C4-2B (cell line): Measurements from ENCODE around the gene CYB5RL.

Source experiments
- ZFX ChIP-seq: fragments of 450-650 bp; IDR thresholded peaks from 2 replicates; pipeline ENCODE4 v1.6.1; 2017
- TF ChIP-seq, protein P1 (sequence below): fragments of 450-650 bp; conservative IDR thresholded peaks from 2 replicates; pipeline ENCODE4 v1.5.1; 2017; ENCODE audit warnings: mild to moderate bottlenecking

- TF ChIP-seq, protein P1, sequence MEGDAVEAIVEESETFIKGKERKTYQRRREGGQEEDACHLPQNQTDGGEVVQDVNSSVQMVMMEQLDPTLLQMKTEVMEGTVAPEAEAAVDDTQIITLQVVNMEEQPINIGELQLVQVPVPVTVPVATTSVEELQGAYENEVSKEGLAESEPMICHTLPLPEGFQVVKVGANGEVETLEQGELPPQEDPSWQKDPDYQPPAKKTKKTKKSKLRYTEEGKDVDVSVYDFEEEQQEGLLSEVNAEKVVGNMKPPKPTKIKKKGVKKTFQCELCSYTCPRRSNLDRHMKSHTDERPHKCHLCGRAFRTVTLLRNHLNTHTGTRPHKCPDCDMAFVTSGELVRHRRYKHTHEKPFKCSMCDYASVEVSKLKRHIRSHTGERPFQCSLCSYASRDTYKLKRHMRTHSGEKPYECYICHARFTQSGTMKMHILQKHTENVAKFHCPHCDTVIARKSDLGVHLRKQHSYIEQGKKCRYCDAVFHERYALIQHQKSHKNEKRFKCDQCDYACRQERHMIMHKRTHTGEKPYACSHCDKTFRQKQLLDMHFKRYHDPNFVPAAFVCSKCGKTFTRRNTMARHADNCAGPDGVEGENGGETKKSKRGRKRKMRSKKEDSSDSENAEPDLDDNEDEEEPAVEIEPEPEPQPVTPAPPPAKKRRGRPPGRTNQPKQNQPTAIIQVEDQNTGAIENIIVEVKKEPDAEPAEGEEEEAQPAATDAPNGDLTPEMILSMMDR: no peak
- TF ChIP-seq ZFX: no peak
Measured at GRCh38 chr1:54163051-54163450, 36.8 kb downstream of the CYB5RL start.
